ENCODE data around the gene COX4I1. TPM values are rescaled to one million over a fixed set of nuclear protein-coding genes. Genes with fewer than 3 reads are reported as not detected.

COX4I1 gene
- total RNA-seq, 1 donor from 2014 or later: 419 TPM

GRCh38 chr16:85765767-85766166 lies 33.7 kb upstream of the COX4I1 start:
- no peak for DNase-seq (ENCODE audit: low spot score)

GRCh38 chr16:85767531-85767930 lies 32.0 kb upstream of the COX4I1 start:
- DNase-seq (ENCODE audit: low spot score): no peak

GRCh38 chr16:85768199-85768598 lies 31.3 kb upstream of the COX4I1 start:
- no peak for DNase-seq (ENCODE audit: low spot score)

GRCh38 chr16:85770741-85771140 lies 28.8 kb upstream of the COX4I1 start:
- DNase-seq (ENCODE audit: low spot score): no peak

GRCh38 chr16:85773044-85773443 lies 26.5 kb upstream of the COX4I1 start:
- DNase-seq (ENCODE audit: low spot score): no peak

GRCh38 chr16:85774136-85774535 lies 25.4 kb upstream of the COX4I1 start:
- no peak for DNase-seq (ENCODE audit: low spot score)

- DNase-seq (ENCODE audit: low spot score): no peak
Observed at GRCh38 chr16:85774811-85775210, 24.7 kb upstream of the COX4I1 start.

GRCh38 chr16:85777583-85778310 lies 21.7 kb upstream of the COX4I1 start:
- no peak for DNase-seq (ENCODE audit: low spot score)

- no peak for DNase-seq (ENCODE audit: low spot score)
Observed at GRCh38 chr16:85778873-85779272, 20.6 kb upstream of the COX4I1 start.

GRCh38 chr16:85780281-85780680 lies 19.2 kb upstream of the COX4I1 start:
- DNase-seq (ENCODE audit: low spot score): no peak

- DNase-seq (ENCODE audit: low spot score): no peak
Observed at GRCh38 chr16:85781156-85781555, 18.3 kb upstream of the COX4I1 start.

- DNase-seq (ENCODE audit: low spot score): no peak
Observed at GRCh38 chr16:85781695-85782370, 17.7 kb upstream of the COX4I1 start.

GRCh38 chr16:85782451-85782850 lies 17.0 kb upstream of the COX4I1 start:
- DNase-seq (ENCODE audit: low spot score): no peak

GRCh38 chr16:85783441-85783840 lies 16.1 kb upstream of the COX4I1 start:
- DNase-seq (ENCODE audit: low spot score): no peak

GRCh38 chr16:85784813-85785212 lies 14.7 kb upstream of the COX4I1 start:
- DNase-seq (ENCODE audit: low spot score): no peak

GRCh38 chr16:85785927-85786326 lies 13.6 kb upstream of the COX4I1 start:
- DNase-seq (ENCODE audit: low spot score): no peak

GRCh38 chr16:85788819-85789218 lies 10.7 kb upstream of the COX4I1 start:
- DNase-seq (ENCODE audit: low spot score): no peak

- DNase-seq (ENCODE audit: low spot score): no peak
Observed at GRCh38 chr16:85789773-85790172, 9.7 kb upstream of the COX4I1 start.

GRCh38 chr16:85793662-85794298 lies 5.7 kb upstream of the COX4I1 start:
- DNase-seq (ENCODE audit: low spot score): no peak

- no peak for DNase-seq (ENCODE audit: low spot score)
Observed at GRCh38 chr16:85794696-85795095, 4.8 kb upstream of the COX4I1 start.

GRCh38 chr16:85796152-85796551 lies 3.3 kb upstream of the COX4I1 start:
- no peak for DNase-seq (ENCODE audit: low spot score)

GRCh38 chr16:85796599-85796998 lies 2.9 kb upstream of the COX4I1 start:
- no peak for DNase-seq (ENCODE audit: low spot score)

Data from mesenteric fat pad (tissue), 1 donor.